Kidney (tissue), 14 donors: ENCODE results near the gene KMT5C. TPM values are rescaled to one million over a fixed set of nuclear protein-coding genes. Genes with fewer than 3 reads are reported as not detected.

ENCODE experiments used
- DNase-seq, 5 donors: peaks; one replicate each; pipeline ENCODE4 v3.0.0-alpha.2; 2013 to 2020
- FAIRE-seq: peaks from 2 replicates; lab custom pipeline; 2012; peaks lifted over from hg19 to GRCh38; lab: Jason Lieb, UNC
- H3K27ac ChIP-seq, 2 donors: one replicate each; pipeline ENCODE4 v1.7.0; 2013; ENCODE audit warnings: low read depth in 2 of 2, low read length in 2 of 2, inconsistent platforms in 1 of 2
- H3K27me3 ChIP-seq: one replicate; pipeline ENCODE4 v1.7.1; 2013; ENCODE audit warnings: low read length, inconsistent platforms; ENCODE audit not compliant: control insufficient read depth, insufficient read depth
- H3K36me3 ChIP-seq, 3 donors: one replicate each; pipeline versions ENCODE4 v1.7.0 to v1.7.1; 2013; ENCODE audit warnings: low read length in 3 of 3, control low read depth in 1 of 3, inconsistent platforms in 1 of 3; ENCODE audit not compliant: insufficient read depth in 3 of 3, control insufficient read depth in 2 of 3
- H3K4me1 ChIP-seq, 3 donors: one replicate each; pipeline versions ENCODE4 v1.7.0 to v1.7.1; 2013; ENCODE audit warnings: low read length in 3 of 3, inconsistent platforms in 1 of 3, low read depth in 1 of 3; ENCODE audit not compliant: control insufficient read depth in 2 of 3, insufficient read depth in 2 of 3
- H3K4me3 ChIP-seq, 3 donors: one replicate each; pipeline versions ENCODE4 v1.7.0 to v1.8.1; 2013; ENCODE audit warnings: low read length in 3 of 3, control low read depth in 1 of 3, inconsistent platforms in 1 of 3
- H3K9ac ChIP-seq, 3 donors: one replicate each; pipeline versions ENCODE4 v1.7.0 to v1.7.1; 2013; ENCODE audit warnings: low read length in 3 of 3, control low read depth in 1 of 3, inconsistent platforms in 1 of 3
- H3K9me3 ChIP-seq, 3 donors: one replicate each; pipeline versions ENCODE4 v1.7.0 to v1.7.1; 2013; ENCODE audit warnings: low read length in 3 of 3, control low read depth in 1 of 3, inconsistent platforms in 1 of 3; ENCODE audit not compliant: control insufficient read depth in 2 of 3, insufficient read depth in 1 of 3
- intact Hi-C: fragments of 100-400 bp; cut with DNase I; formaldehyde crosslinking; loops from one replicate; pipeline ENCODE4 v1.11.1; 2022
- polyA plus RNA-seq: library from polyadenylated mRNA; stranded (reverse); fragments of 350-450 nt; fragmentation: Illumina TruSeq; extraction: RNeasy Lipid Tissue Mini Kit (QIAGEN cat#74804); gene quantifications from one replicate; pipeline ENCODE4 v1.2.3, GENCODE V29; 2014; ENCODE audit warnings: low read depth, low replicate concordance; ENCODE audit not compliant: insufficient read depth
- total RNA-seq: library from RNA; stranded (reverse); fragmentation: NEBNext Ultra II Directional; extraction: Animal tissue kit (Norgen Biotek cat#: 25700); gene quantifications from one replicate; pipeline ENCODE4 v1.2.1, GENCODE V29; 2021
- TF ChIP-seq, protein P1 (sequence below): IDR thresholded peaks from 3 replicates; pipeline ENCODE4 v1.5.1; 2012; ENCODE audit warnings: mild to moderate bottlenecking, moderate library complexity, borderline replicate concordance; ENCODE audit not compliant: insufficient read depth; ENCODE audit errors: extremely low read depth
- donor health status: control.
- donor health status: control.
- donor health status: control.
- donor health status: control.
- donor health status: control.
- donor health status: DM: yes; HTN: yes; CAD: no.
- donor health status: Normal renal cell carcinoma (clear cell type).

The KMT5C gene
- total and polyA plus RNA-seq, 2 donors from 2014 or later: 4.1 to 13.0 TPM

DNA sequence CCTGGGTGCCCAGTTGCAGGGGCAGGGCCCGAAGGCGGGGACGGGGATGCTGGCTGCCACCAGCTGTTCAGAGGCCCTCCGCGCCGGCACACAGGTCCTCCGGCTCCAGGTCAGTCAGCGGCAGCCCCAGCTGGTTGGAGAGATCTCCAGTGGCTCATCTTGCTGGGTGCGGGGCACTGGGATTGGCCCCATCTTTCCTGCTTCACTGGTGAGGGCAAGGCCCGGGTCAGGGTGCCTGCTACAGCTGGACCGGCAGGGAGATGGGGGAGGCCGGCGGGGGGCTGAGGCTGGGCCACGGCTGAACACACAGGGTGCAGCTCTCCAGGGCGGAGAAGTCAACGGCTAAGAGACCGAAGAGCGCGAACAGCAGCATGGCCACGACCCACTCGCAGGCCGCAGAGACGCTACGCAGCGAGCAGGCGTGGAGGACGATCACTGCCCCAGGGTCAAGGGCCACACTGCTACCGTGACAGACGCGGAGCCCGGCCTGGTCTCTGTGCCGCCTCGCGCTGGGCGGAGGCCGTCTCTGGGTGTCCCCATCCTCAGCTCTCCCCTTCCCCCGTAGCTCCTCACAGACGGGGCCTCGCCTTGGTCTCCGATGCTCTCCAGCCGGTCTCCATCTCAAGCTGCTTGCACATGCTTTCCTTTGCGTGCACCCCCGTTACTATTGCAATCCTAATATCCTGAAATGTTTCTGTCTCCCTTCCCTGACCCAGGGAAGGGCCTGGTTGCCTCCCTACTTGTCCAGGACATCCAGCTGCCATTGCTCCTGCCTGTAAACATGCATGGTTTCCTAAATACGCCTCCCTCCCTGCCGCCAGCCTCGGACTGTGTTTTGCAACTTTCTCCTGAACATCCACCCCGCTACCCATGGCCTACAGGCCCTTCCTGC lies 26.8 kb upstream of the KMT5C start:
- Histone ChIP-seq H3K36me3 (peaks cover 0 to 4% (median 0%) of the 10 kb centered on the region in 3 donors), H3K27ac (no peak overlapping the region), H3K9me3 (peaks cover 0 to 8% (median 0%) of the 10 kb centered on the region in 3 donors), H3K9ac (no peak overlapping the region), H3K4me1 (no peaks in the 10 kb centered on the region), H3K4me3 (no peak overlapping the region), H3K27me3 (no peaks in the 10 kb centered on the region)
- DNase-seq (peak in 4 of 5 donors; percentile 22 to 78 (median 64)), FAIRE-seq (no peak)
- TF ChIP-seq, protein P1, sequence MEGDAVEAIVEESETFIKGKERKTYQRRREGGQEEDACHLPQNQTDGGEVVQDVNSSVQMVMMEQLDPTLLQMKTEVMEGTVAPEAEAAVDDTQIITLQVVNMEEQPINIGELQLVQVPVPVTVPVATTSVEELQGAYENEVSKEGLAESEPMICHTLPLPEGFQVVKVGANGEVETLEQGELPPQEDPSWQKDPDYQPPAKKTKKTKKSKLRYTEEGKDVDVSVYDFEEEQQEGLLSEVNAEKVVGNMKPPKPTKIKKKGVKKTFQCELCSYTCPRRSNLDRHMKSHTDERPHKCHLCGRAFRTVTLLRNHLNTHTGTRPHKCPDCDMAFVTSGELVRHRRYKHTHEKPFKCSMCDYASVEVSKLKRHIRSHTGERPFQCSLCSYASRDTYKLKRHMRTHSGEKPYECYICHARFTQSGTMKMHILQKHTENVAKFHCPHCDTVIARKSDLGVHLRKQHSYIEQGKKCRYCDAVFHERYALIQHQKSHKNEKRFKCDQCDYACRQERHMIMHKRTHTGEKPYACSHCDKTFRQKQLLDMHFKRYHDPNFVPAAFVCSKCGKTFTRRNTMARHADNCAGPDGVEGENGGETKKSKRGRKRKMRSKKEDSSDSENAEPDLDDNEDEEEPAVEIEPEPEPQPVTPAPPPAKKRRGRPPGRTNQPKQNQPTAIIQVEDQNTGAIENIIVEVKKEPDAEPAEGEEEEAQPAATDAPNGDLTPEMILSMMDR: no peak
- intact Hi-C loops: no loop called here

DNA sequence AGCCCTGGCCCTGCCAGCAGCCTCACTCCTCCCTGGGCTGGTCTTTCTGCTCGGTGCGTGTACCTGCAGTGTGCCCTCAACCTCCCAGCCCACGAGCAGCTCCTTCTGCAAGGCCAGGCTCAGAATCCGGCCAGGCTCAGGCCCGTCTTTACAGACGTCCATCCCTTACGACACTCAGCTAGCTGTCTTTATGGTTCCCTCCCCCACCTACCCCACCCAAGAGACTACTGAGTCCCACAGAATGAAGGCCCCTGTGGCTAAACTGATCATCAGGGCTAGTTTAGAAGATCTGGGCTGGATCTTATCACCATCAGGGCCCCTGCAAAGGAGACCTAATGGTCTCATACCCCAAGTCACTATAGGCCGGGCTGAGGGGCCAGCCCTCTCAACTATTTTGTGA lies 25.3 kb upstream of the KMT5C start:
- DNase-seq: no peak
- no peaks in the 10 kb centered on the region for H3K4me1 ChIP-seq
- no peak for FAIRE-seq
- intact Hi-C loops: no loop called here
- H3K9me3 ChIP-seq: peaks cover 0 to 8% (median 0%) of the 10 kb centered on the region in 3 donors
- H3K36me3 ChIP-seq: peaks cover 0 to 4% (median 0%) of the 10 kb centered on the region in 3 donors
- H3K4me3 ChIP-seq: no peak overlapping the region
- TF ChIP-seq, protein P1: no peak
- H3K27ac ChIP-seq: no peak overlapping the region
- H3K27me3 ChIP-seq: no peaks in the 10 kb centered on the region
- H3K9ac ChIP-seq: no peak overlapping the region

DNA sequence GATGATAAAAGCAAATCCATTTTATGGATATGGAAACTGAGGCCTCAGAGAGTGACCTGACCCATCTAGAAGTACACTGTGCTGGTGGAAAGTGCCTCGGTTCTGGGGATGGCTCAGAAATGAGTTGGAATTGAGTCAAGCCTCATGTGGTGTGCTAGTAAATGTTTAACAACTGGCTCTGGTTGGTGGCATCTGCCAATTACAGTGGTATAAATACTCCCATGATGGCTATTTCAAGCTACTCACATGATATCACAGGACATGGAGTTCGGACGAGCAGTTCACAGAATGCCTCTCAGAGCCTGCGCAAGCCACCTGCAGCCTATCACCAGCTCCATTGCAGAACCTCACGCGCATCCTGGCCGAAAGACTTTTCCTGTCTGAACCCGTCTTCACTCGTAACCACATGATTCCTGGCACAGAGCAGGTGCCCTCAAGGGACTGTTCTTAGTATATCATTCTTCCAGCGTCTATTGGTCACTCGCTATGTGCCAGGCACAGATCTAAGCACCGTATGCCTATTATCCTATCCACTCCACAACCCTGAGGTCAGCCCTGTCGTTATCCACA lies 23.6 kb upstream of the KMT5C start:
- FAIRE-seq (no peak), DNase-seq (no peak)
- H3K9me3 ChIP-seq: peaks cover 0 to 8% (median 0%) of the 10 kb centered on the region in 3 donors
- TF ChIP-seq, protein P1: no peak
- no peak overlapping the region for H3K27ac ChIP-seq
- H3K36me3 ChIP-seq: peaks cover 0 to 4% (median 0%) of the 10 kb centered on the region in 3 donors
- H3K9ac ChIP-seq: no peak overlapping the region
- H3K4me3 ChIP-seq: no peak overlapping the region
- H3K4me1 ChIP-seq: no peaks in the 10 kb centered on the region
- H3K27me3 ChIP-seq: no peaks in the 10 kb centered on the region
- intact Hi-C loops: no loop called here
